Activated CD4-positive, CD25-positive, alpha-beta regulatory T cell (primary cell): ENCODE data around the gene C3AR1.
"Not testable (repeated sequence)": the region's sequence is repeated elsewhere in the genome, so short reads cannot be mapped to it uniquely, and the experiment has no call there.

Source experiments
- DNase-seq, 4 experiments: peaks; one replicate each; lab custom pipeline; 2025; lab: John Stamatoyannopoulos, UW

The C3AR1 gene

DNA sequence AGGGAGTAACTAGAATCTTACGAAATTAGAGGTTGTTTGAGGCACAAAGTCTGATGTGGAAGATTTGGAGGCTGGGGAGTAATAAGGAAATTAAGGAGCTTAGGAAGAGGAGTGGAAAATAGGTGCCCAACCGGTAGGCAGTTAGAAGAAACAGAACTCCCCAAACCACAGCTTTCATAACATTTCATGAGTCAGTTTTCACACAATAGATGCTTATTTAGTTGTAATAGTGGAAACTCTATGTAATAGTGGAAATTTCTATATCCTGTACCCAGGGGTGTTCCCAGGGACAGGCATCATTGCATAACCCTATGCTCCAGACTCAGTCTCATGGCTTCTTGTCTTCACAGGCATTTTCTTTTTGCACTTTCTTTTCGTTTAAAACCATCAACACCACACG lies 8.3 kb downstream of the C3AR1 start:
- DNase-seq, result no peak

DNA sequence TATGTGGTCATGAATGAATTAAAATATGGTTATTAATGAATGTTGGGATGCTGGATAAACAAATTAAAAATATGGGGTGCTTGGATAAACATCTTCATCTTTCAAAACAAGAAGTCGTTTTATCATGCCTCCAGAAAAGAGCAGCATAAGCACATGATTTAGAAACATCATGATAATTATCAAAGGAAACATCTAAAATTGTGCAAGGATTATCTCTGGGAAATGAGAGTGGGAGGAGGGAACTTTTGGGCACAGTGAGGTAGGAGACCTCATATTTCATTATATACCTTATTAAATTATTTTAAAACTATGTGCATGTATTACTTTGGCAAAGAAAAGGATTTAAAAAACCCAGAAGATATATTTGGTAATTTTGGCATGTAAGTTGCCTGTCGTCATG lies 8.9 kb downstream of the C3AR1 start:
- no peak for DNase-seq

DNA sequence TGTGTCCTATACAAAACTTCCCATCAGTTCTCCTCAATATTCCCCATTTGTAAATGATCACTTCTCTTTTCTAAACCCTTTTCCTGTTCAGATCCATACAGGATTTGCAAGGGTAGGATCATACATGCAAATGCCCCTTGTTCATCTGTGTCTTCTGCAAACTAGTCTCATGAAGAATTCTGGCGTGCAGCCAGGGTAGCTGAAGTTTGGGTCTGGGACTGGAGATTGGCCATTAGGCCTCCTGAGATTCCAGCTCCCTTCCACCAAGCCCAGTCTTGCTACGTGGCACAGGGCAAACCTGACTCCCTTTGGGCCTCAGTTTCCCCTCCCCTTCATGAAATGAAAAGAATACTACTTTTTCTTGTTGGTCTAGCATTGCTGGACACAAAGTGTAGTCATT lies 11.3 kb downstream of the C3AR1 start:
- DNase-seq, result no peak

DNA sequence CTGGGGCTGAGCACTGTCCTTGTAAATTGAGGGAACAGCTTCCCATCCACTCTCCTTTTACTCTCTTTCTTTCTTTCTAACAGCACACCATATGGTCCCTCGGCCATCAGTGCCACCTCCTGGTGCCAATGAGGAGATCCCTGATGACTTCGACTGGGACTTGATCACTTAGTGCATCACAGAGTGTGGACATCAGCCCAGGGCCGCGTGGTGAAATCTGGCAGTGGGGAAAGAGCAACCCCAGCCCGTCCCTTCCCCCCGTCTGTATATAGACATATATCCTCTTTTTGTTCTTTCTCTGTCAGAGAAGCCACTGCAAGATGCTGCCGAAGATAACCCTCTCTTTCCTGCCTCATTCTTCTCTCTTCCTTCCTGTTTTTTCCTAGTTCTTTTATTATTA lies 13.5 kb downstream of the C3AR1 start:
- DNase-seq, result no peak

DNA sequence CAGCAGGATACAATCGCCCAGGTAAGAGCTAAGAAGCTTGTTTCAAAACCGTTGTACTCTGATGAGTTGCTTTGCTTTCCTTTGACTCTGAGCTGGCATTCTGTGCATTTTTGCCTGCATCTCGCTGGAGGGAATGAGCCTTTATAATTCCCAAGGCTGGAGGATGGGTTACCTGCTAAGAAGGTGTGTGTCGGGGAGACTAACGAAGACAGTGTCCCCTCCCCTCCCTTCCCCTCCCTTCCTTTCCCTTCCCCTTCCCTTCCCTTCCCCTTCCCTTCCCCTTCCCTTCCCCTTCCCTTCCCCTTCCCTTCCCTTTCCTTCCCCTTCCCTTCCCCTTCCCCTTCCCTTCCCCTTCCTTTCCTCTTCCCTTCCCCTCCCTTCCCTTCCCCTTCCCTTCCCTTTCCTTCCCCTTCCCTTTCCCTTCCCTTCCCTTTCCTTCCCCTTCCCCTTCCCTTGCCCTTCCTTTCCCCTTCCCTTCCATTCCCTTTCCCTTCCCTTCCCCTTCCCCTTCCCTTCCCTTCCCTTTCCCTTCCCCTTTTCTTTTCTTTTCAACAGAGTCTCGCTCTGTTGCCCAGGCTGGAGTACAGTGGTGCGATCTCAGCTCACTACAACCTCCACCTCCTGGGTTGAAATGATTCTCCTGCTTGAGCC lies 15.4 kb downstream of the C3AR1 start:
- no peak for DNase-seq

DNA sequence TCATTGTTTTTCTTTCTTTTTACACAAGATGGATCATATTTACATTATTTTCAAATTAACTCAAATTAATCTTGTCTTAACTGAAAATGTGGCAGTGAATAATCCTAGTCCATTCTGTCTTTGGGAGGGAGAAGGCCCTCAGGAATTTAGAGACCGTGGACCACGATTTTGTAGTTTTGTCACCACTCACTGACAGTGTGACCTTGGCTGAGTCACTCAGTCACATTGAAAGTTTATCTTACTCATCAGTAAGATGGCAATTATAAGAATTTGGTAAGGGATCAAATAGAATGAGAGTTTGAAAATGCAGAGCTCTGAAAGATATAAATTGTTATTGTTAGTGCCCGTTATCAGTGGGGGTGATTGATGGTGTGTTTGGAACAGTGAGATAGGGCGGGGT lies 17.3 kb downstream of the C3AR1 start:
- no peak for DNase-seq

DNA sequence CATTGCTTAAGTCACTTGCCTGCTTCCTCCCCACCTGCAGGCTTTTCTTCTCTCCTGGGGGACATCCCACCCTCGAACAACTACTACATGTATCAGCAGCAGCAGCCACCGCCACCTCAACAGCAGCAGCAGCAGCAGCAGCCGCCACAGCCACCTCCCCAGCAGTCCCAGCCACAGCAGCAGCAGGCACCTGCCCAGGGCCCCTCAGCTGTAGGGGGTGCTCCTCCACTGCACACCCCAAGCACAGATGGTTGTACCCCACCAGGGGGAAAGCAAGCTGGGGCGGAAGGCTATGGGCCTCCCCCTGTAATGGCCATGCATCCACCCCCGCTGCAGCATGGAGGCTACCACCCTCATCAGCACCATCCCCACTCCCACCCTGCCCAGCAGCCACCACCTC lies 18.3 kb downstream of the C3AR1 start:
- DNase-seq, result no peak

DNA sequence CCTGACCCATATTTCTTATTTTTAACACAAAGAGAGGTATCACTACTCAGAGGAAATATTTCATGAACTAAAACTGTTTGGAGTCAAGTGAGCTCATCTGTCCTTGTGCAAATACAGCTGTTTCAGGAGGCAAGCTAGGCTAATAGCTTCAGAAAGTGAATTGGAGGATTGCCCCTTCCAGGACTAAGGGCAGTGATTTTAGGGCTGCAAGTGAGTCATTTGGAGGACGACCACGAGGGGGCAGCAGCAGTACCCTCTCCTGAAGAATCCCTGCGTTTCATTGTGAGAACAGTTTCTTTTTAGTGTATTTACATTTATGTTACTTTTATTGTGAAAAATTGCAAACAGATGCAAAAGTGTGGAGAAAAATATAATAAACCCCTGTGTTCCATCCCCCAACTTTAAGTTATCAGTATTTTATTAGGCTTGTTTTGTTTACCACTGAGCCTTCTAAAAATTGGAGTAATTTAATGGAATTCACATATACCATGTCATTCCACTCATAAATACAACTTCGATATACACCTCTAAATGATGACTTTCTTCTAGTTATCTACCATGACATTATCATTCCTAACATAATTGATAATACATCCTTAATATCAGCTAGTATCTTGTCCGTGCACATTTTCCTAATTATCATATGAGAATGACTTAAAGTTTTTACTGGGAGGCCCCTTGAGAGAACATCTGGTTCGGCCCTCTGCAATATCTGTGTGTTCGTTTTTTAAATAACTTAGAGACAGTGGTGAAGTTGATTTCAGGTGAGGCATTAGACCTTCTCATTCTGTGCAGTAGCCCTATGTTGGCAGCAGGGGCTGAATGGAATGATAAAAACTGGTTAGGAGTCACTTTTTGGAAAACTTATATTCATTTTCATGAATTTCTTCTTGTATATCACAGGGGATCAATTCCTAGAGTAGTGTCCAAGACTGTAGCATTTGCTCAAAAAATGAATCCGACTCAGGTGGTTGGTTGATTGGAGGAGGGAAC lies 19.9 kb downstream of the C3AR1 start:
- peak; percentile 51 to 77 (median 66) for DNase-seq

DNA sequence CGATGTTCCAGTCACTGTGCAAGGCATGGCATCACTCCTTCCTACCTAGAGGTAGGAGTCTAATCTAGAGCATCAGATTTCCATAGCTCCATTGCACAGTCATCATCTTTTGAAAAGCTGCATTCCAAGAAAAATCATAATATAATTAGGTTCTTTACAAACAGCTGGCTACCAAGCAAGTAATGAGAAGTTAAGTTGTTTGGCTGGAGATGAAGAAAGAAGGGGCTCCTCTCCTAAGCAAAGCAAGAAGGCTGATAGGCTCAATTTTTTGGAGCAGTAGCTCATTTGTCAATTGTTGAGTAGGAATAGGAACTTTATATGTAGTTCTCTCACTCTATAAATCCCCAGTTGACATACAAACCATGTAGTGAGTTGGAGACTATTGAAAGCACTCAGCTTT lies 25.4 kb downstream of the C3AR1 start:
- DNase-seq, result no peak

DNA sequence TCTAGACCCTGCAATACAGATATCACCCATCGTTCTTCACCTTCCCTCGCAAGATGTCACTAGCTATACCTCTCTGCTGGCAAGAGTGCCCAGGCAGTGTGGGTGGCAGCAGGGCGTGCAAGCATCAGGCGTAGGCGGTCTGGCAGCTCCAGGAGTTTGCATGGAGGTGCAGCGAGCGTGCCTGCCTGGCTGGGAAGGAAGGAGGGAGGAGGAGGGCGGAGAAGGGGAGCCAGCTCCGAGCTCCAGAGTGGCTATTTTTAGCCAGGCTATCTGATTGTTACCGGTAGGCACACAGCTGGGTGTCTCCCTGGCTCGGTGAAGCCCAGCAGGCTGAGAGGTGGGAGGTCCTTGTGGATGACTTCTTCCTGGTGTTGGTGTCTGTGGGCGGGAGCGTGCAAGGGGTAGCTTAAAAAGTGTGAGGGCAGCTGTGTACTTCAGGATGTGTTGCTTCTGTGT lies 27.5 kb downstream of the C3AR1 start:
- no peak for DNase-seq

DNA sequence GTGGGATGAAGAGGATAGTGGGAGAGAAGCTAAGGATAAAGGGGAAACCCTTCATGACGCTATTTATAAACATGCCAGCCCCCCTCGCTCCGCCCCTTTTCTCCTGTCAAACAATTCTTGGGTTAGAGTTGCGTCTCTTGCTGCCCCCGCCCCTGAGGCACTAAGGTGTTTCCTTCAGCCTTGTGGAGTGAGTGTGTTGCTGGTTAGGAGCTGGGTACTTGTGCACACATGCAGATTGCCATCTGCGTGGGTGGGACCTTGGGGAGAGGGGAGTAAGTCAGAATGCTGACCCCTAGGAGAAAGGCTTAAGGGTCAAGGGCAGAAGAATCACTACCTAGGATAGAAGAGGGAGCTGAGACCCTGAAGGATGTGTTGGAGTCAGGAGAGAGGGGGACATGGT lies 28.2 kb downstream of the C3AR1 start:
- DNase-seq, result no peak

DNA sequence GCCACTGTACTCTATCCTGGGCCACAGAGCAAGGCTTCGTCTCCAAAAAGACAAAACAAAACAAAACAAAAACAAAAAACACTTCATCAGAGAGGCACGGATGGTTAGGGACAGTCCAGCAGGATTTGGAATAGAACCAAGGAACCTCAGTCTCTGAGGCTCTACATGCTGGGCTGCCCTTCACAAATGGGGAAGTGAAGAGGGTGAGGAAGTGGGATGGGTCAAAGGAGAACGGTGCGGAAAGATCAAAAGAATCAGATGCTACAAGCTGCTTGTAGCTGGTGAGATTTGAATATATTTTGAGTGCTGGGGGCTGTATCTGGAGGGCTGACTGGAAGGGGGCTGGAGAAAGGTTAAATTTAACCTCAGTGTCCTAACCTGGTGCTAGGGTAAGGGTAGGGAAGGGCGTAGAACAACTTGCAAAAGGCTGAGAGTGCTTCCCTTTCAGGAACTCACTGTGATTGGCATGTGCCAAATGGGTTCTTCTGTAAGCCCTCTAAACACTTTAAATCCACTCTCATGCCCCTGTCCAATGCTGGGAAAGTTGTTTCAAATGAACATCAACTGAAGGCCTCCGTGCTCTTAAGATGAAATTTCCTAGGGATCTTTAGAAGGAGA lies 29.0 kb downstream of the C3AR1 start:
- DNase-seq, result no peak

DNA sequence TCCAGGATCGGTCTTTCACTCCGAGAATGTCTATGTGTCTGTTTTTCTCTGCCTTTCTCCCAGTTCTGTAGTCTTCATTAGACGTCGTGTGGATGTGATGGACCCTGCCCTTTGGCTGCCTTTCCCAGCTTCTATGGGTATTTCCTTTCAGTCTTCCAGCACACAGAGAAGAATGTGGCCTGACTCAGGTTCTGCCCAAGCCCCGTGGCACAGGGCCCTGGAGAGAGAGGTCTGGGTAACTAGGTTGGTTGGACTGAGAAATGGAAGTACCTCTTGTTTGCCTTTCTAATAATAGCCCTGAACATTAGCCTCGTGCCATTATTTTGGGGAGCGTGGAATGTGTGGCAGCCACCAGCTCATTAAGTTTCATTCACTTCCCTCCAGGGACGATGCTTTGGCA lies 29.8 kb downstream of the C3AR1 start:
- DNase-seq, result no peak

DNA sequence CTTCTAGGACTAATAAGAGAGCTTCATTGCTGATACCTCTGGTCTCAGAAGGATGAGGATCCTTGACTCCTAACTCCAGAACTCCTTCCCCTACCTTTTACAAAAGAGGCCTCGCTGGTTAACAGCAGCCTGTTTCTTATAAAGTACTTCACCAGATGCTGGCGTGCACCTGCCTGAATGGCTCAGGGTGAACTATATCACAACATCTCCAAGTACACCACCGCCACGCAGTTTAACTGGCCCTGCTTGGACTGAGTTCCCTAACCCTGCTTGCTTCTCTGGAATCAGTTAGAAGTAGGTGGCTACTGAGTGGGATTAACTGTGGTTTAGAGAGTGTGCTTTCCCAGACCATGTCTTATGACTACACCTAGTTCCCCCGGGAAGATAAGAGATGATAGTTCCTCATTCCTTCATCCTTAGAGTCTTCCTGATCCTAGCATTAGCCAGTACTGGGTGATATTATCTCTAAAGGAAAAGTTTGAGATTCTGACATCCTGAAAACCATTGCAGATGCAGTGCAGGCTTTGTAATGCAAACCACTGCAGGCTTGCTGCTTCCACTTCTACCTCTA lies 30.6 kb downstream of the C3AR1 start:
- DNase-seq, result no peak

DNA sequence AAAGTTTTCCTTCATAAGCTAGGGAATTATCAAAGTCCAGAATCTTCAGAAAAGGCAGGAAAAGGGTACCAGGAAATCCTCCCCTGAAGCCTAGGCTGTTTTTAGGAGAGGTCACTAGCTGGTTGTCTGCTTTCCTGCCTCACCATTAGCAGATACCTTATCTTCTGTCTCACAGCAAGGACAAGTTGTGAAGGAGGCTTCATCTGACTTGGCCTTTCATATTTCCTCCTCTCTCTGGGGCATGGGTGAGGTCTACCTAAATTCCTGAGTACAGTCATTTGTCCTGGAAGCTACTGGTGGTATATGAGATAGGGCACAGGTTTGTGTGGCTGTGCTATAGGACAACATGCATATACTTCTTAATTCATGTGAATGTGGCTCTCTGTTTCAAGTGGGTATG lies 31.4 kb downstream of the C3AR1 start:
- DNase-seq, result no peak

DNA sequence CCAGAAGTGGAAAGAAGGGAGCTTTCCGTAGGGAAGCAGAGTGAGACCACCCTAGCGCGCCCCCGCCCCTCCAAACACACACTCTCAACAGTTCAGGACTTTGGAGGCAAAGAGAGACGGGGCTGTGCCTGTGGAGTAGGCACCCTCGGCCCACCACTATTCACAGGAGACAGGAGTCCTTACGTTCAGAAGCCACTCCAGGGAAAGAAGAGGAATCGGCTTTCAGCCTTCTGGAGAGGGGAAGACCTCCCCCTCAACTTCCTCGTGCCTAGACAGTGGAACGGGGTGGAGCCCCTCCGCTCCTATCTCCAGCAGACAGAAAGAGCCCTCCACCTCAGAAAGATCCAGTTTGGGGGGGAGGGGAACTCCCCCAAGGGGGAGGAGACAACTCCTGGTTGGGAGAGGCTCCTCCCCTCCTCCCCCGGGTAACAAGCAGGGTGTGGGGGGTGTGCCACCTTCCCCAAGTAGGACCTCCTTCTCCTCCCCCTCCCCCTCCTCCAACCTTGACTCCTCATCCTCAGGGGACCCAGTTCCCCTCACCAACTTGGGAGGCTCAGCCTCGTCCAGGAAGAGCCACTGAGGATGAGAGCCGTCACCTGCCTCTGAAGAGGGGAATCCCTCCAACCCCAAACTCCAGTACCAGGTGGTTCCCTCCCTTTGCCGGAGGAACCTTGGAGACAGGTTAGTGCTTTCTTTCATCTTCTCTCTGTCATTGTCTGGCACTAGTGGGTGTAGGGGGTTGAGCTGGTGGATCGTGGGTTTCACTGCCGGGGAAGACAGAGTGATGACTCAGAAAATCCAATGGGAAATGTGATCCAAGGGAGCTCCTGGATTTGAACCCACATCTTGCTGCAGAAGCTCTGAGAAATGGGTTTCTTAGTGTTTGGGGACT lies 32.8 kb downstream of the C3AR1 start:
- no peak for DNase-seq

DNA sequence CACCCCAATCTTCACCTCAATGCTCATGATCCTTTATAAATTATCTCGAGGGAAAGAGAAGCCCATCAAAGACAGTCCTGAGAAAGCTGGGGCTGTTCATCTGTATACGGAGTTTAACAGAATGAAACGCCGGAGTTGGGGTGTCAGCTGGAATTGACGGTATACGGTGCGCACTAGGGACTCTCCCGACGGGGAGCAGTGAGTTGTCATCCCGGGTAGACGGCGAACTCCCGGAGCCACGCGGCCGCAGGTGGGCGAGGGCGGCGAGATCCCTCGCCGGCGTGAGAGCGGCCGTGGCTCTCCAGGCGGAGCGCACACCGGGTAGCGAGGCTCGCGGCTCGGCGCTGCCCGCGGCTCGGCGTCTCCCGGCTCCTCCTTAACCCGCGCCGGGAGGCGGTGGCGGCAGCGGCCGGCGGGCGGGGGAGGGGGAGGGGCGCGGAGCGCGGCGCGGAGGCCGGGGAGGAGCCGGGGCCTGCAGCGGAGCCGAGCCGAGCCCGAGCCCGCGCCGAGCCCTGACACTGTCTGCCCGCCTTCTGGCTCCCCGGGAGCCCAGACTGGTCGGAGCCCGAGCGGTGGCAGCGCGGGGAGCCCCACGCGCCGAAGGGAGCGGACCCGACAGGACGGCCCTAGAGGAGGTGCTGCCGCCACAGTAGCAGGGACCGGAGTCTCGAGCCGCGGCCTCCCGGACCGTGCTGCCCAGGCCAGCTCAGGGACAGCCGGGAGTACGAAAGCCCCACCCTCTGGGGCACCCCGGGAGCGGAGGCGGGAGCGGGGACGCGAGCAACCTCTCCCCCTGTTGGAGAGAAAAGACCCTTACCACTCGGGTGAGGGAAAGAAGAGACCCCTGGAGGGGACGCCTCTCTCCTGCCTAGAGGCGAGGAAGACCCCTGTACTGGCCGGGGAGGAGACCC lies 33.7 kb downstream of the C3AR1 start, which contains the start of gene FOXJ2:
Gene FOXJ2, plus strand, starts transcription at position 475 of the 911 bp plus-strand sequence. CDS start 7,117 bp downstream, outside the sequence.
- DNase-seq, result peak; percentile 53 to 72 (median 64)

DNA sequence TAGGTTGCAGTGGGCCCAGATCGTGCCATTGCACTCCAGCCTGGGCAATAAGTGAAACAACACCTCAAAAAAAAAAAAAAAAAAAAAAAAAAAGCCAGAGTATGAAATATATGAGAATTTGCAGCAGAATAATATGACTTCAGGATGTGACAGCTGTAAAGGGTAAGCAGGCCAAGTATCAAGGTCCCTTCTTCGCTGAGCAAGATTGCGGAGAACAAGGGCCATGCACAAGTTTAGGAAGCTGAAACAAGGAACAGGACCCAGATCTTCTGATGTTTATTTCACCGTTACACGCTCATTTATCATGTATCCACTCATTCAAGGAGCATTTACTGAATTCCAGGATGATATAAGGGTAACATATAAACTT lies 34.3 kb downstream of the C3AR1 start:
- DNase-seq, result no peak

DNA sequence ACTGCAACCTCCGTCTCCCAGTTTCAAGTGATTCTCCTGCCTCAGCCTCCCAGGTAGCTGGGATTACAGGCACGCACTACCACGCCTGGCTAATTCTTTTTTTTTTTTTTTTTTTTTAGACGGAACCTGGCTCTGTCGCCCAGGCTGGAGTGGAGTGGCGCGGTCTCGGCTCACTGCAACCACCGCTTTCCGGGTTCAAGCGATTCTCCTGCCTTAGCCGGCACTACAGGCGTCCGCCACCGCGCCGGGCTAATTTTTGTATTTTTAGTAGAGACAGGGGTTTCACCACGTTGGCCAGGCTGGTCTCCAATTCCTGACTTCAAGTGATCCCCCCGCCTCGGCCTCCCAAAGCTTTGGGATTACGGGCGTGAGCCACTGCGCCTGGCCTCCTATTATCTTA lies 35.1 kb downstream of the C3AR1 start:
- DNase-seq, result not testable (repeated sequence)

DNA sequence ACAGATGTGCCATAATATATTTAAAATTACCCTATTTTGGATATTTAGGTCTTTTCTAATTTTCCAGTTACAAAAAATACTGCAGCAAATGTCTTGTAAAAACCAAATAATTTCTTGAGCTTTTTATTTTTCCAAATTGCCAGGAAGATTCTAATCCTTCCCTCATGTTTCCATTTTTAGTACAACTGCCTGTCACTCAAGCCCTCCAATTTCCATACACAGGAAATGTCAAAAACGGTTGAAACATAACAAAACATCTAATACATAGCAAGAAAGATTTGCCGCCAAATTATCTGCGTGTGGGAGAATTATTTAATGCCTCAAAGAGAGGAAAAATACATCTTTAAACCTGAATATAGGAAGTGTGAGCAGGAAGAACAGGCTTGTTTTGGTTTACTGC lies 36.0 kb downstream of the C3AR1 start:
- no peak for DNase-seq
